Keratinocyte (primary cell): ENCODE measurements around the gene CD276. TPM values are rescaled to one million over a fixed set of nuclear protein-coding genes. Genes with fewer than 3 reads are reported as not detected.

Experiments used
- DNase-seq: peaks from one replicate; pipeline ENCODE4 v3.0.0-alpha.2; 2011; ENCODE audit warnings: low read depth, missing footprints, low spot score
- FAIRE-seq: peaks from 2 replicates; lab custom pipeline; 2011; peaks lifted over from hg19 to GRCh38; lab: Jason Lieb, UNC
- H2AFZ ChIP-seq: 2 replicates; pipeline ENCODE4 v1.6.0; 2012; ENCODE audit warnings: low read length, control low read depth, inconsistent platforms; ENCODE audit not compliant: control insufficient read depth
- H3K27ac ChIP-seq: 2 replicates; pipeline ENCODE4 v1.5.1; 2011; ENCODE audit warnings: low read length; ENCODE audit not compliant: control insufficient read depth, insufficient read depth
- H3K27me3 ChIP-seq: 3 replicates; pipeline ENCODE4 v1.6.0; 2011; ENCODE audit warnings: low read length; ENCODE audit not compliant: control insufficient read depth, insufficient read depth; ENCODE audit errors: extremely low read depth
- H3K36me3 ChIP-seq, 2 experiments: 2 replicates in 1 of 2; 3 replicates in 1 of 2; pipeline ENCODE4 v1.5.1; 2011; ENCODE audit warnings: low read length in 2 of 2, mild to moderate bottlenecking in 1 of 2; ENCODE audit not compliant: control insufficient read depth in 2 of 2, insufficient read depth in 2 of 2; ENCODE audit errors: extremely low read depth in 1 of 2
- H3K4me1 ChIP-seq: 3 replicates; pipeline ENCODE4 v1.5.1; 2011; ENCODE audit warnings: low read length; ENCODE audit not compliant: control insufficient read depth, insufficient read depth; ENCODE audit errors: extremely low read depth
- H3K4me2 ChIP-seq: 3 replicates; pipeline ENCODE4 v1.6.0; 2011; ENCODE audit warnings: low read depth, low read length; ENCODE audit not compliant: control insufficient read depth, insufficient read depth; ENCODE audit errors: extremely low read depth
- H3K4me3 ChIP-seq, 3 experiments: fragments of 200-600 bp in 1 of 3; sonication (generic) in 1 of 3; 2 replicates in 2 of 3; 3 replicates in 1 of 3; pipeline ENCODE4 v1.5.1; 2011 to 2016; ENCODE audit warnings: low read length in 3 of 3, mild to moderate bottlenecking in 3 of 3, control low read depth in 2 of 3, inconsistent platforms in 1 of 3, low read depth in 1 of 3, mixed read lengths in 1 of 3, mixed run types in 1 of 3, moderate library complexity in 1 of 3; ENCODE audit not compliant: control insufficient read depth in 2 of 3, insufficient read depth in 2 of 3; ENCODE audit errors: extremely low read depth in 1 of 3
- H3K79me2 ChIP-seq: 2 replicates; pipeline ENCODE4 v1.6.0; 2012; ENCODE audit warnings: low read length; ENCODE audit not compliant: control insufficient read depth, insufficient read depth
- H3K9ac ChIP-seq: 3 replicates; pipeline ENCODE4 v1.6.0; 2011; ENCODE audit warnings: low read length; ENCODE audit not compliant: control insufficient read depth, insufficient read depth; ENCODE audit errors: extremely low read depth
- H3K9me1 ChIP-seq: 3 replicates; pipeline ENCODE4 v1.6.0; 2011; ENCODE audit warnings: low read length; ENCODE audit not compliant: control insufficient read depth, insufficient read depth; ENCODE audit errors: extremely low read depth
- H3K9me3 ChIP-seq: 2 replicates; pipeline ENCODE4 v1.5.1; 2012; ENCODE audit warnings: low read depth, low read length; ENCODE audit not compliant: control insufficient read depth
- H4K20me1 ChIP-seq: 3 replicates; pipeline ENCODE4 v1.6.0; 2011; ENCODE audit warnings: low read length; ENCODE audit not compliant: control insufficient read depth, insufficient read depth; ENCODE audit errors: extremely low read depth
- CTCF ChIP-seq, 3 experiments: IDR thresholded peaks in 1 of 3; conservative IDR thresholded peaks in 1 of 3; optimal IDR thresholded peaks in 1 of 3; 2 replicates in 2 of 3; 3 replicates in 1 of 3; pipeline versions ENCODE3 to v1.5.1; 2011; ENCODE audit warnings: low read length in 3 of 3, mild to moderate bottlenecking in 3 of 3, moderate library complexity in 2 of 3, control low read depth in 1 of 3, inconsistent platforms in 1 of 3; ENCODE audit not compliant: insufficient read depth in 2 of 3; ENCODE audit errors: extremely low read depth in 1 of 3
- EZH2 ChIP-seq: IDR thresholded peaks from one replicate; pipeline ENCODE4 v1.6.1; 2012; ENCODE audit warnings: inconsistent platforms, mild to moderate bottlenecking, low read length, moderate library complexity
- dilution Hi-C: fragments of 300-500 bp; cut with MboI; formaldehyde crosslinking; loops from one replicate; pipeline ENCODE4 v1.7.0; 2020; ENCODE audit warnings: low sequenced_read_pairs; ENCODE audit not compliant: extremely low pct_ligation_motif_present
- polyA plus RNA-seq, 5 experiments: library from polyadenylated mRNA; depleted of rRNA in 3 of 5; stranded (reverse) in 3 of 5; stranded (forward) in 1 of 5; unstranded in 1 of 5; fragments of >200 nt; gene quantifications; 1 replicate in 1 of 5; 2 replicates in 3 of 5; 3 replicates in 1 of 5; pipeline versions ENCODE4 v1.2.1 to v1.2.3, GENCODE V29; 2011 to 2012; ENCODE audit warnings: missing spikeins in 2 of 5, low read depth in 1 of 5, low replicate concordance in 1 of 5

CD276 gene
- polyA plus RNA-seq, 1 donor (not counting 4 experiments of a cell fraction or from before 2014, with no cell fraction given), result 62.9 TPM

DNA sequence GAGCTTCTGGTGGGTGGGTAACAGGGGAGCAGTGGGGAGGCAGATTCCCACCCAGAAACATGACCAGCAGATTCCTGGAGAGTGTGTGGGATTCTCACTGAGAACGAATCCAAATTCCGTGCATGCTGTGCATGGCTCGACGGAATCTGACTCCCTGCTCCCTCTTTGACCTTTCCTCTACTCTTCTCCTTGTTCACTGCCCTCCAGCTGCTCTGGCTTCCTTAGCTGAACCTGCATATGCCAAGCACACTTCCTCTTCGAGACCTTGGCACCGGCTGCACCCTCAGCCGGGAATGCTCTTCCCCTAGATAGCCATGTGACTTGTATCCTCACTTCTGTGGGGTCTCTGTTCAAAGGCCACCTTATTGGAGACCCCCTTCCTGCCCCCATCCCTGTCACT lies 62.7 kb downstream of the CD276 start:
- Histone ChIP-seq H3K27ac (no peak overlapping the region), H2AFZ (no peak overlapping the region), H3K79me2 (no peaks in the 10 kb centered on the region), H3K4me1 (no peaks in the 10 kb centered on the region), H3K9me3 (no peaks in the 10 kb centered on the region), H3K9me1 (no peaks in the 10 kb centered on the region), H3K4me3 (no peak overlapping the region), H3K9ac (no peak overlapping the region), H3K27me3 (peaks cover 36% of the 10 kb centered on the region), H4K20me1 (no peaks in the 10 kb centered on the region), H3K4me2 (no peak overlapping the region), H3K36me3 (no peaks in the 10 kb centered on the region)
- FAIRE-seq (no peak), DNase-seq (no peak)
- no peak for TF ChIP-seq EZH2
- no peak for TF ChIP-seq CTCF (optimal IDR thresholded peaks at IDR 0.05 in 1 of 3, IDR thresholded peaks at IDR 0.05 in 1 of 3, conservative IDR thresholded peaks at IDR 0.05 in 1 of 3; ENCODE audit: extremely low read depth in 1 of 3, insufficient read depth in 2 of 3, low read length in 3 of 3)
- dilution Hi-C loops, result no loop called here

DNA sequence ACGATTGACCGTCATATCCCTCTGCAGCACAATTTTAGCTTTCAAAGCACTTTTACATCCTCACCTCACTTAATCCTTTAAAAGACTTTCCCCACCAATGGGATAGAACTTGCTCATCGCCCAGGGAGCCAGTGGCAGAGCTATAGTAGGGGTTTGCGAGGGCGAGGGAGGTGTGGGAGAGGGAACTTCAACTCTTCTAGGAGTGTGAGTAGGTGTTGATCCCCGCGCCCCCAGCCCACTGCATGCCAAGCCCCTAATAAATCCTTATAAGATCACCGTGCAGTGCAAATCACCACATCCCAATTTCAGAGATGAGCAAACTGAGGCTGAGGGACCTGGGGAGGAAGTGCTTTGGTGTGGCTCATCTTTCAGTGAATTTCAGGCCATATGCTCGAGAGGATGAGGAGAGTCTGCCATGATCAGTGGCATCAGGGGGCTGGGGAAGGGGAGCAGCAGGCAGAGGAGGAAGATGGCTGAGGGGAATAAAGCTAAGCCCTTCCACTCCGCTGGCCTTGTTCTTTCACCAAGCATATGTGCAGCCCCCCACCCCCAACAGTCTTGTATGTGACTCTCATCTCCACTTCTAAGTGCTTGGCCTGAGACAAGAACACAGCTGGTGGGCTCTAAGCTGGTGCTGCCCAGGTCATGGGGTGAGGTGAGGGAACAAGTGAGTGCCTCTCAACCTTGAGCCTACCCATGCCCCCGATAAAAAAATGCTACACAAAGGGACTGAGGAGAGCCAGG lies 63.8 kb downstream of the CD276 start:
- no peak overlapping the region for H3K4me2 ChIP-seq
- FAIRE-seq (no peak), DNase-seq (no peak)
- no peaks in the 10 kb centered on the region for H3K4me1 ChIP-seq
- H3K27me3 ChIP-seq, result peaks cover 44% of the 10 kb centered on the region
- no peaks in the 10 kb centered on the region for H3K79me2 ChIP-seq
- TF ChIP-seq EZH2 (no peak), CTCF (optimal IDR thresholded peaks at IDR 0.05 in 1 of 3, IDR thresholded peaks at IDR 0.05 in 1 of 3, conservative IDR thresholded peaks at IDR 0.05 in 1 of 3; ENCODE audit: extremely low read depth in 1 of 3, insufficient read depth in 2 of 3, low read length in 3 of 3) (no peak)
- dilution Hi-C loops, result no loop called here
- H3K27ac ChIP-seq, result no peak overlapping the region
- no peaks in the 10 kb centered on the region for H4K20me1 ChIP-seq
- H3K36me3 ChIP-seq, result no peaks in the 10 kb centered on the region
- no peak overlapping the region for H3K4me3 ChIP-seq
- no peak overlapping the region for H2AFZ ChIP-seq
- no peaks in the 10 kb centered on the region for H3K9me3 ChIP-seq
- no peak overlapping the region for H3K9ac ChIP-seq
- H3K9me1 ChIP-seq, result no peaks in the 10 kb centered on the region
